ENCODE data around the gene RAB1A.

The RAB1A gene

GRCh38 chr2:65056215-65057053 is 73.5 kb downstream of the RAB1A start, which contains the start of gene CEP68:
CEP68 (plus strand) TSS chr2:65056416; CDS start chr2:65069445, 13,029 bp downstream.
- Mint-ChIP-seq H3K4me3 (peak within 1 kb of the TSS; percentile 96), H3K27ac (peak within 1 kb of the TSS; percentile 94), H3K36me3 (ENCODE audit: low read depth) (peaks cover 27% of the 10 kb centered on the region), H3K27me3 (no peaks in the 10 kb centered on the region), H3K4me1 (ENCODE audit: low read depth) (peaks cover 62% of the 10 kb centered on the region), H3K9me3 (no peaks in the 10 kb centered on the region)
- intact Hi-C loops (cut with micrococcal nuclease): loop anchor here (2.0 kb wide), 1 partner anchor 74 kb away; the partner anchor contains the start of gene RAB1A

DNA sequence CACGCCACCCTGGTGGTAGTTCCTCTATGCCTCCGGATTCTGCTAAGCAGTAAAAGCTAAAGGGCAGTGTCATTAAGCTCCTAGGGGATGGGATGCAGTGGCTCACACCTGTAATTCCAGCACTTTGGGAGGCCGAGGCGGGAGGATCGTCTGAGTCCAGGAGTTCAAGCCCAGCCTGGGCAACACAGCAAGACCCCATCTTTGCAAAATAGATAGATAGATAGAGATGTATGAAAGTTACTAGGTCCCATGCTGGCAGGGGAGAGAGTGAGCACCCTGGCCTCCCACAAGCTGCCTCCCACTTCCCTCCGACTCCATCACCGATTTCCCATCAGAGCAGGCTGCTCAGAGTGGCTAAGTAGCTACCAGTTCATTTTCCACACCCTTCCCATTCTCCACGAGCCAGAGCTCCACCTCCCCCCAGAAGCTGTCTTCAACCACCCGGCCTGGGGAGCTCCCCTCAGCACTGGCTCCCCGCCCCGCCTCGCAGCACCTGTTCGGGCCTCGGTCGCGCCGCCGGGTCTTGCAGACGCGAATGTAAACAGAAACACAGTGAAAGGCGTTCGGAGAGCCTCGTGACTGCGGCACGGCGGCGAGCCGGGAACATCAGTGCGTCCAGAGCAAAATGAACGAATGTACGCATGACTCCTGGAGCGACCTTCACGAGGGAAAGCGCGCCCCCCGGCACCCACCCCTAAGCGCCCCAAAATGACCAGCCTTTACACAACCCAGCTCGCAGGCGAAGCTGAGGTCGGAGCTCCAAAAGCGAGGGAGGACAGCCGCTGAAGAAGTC is 74.3 kb downstream of the RAB1A start:
- Mint-ChIP-seq H3K9me3 (no peaks in the 10 kb centered on the region), H3K4me3 (peak overlapping the region; percentile 96), H3K36me3 (ENCODE audit: low read depth) (peaks cover 35% of the 10 kb centered on the region), H3K27ac (peak overlapping the region; percentile 94), H3K4me1 (ENCODE audit: low read depth) (peaks cover 63% of the 10 kb centered on the region), H3K27me3 (no peaks in the 10 kb centered on the region)
- intact Hi-C loops (cut with micrococcal nuclease): loop anchor here (1.0 to 2.0 kb wide), 2 partner anchors 10 to 75 kb away; partner anchors contain the start of gene RAB1A

DNA sequence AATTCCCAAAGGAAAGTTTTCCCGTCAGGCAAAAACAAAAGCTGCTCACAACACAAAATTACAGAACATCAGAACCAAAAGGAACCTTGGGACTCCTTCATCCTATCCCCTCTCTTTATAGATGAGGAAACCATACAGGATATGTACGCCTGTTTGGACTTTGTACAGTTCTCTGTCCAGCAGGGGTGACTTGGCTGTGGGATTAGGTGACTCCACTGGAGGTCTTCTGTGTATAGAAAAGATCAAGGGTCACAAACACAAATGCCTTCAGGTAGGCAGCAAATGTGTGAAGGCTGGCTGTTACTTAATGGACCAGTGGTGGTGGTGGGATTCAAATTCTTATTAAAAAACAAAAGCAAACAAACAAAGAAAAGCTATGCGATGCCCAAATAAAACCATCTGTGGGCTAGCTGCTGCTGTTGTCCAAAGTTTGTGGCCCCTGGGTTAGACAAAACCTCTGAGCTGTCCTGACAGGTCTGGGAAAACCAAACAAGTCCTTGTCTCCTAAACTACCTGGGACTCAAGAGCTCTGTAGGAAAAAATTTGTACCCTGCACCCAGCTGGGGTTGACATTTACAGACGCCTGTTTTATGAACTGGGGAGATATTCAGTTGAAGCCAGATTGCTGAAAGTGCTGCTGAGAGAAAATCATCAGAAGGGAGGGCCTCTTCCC is 75.0 kb downstream of the RAB1A start:
- H3K4me3 Mint-ChIP-seq: peak overlapping the region; percentile 96
- peaks cover 39% of the 10 kb centered on the region for H3K36me3 Mint-ChIP-seq (ENCODE audit: low read depth)
- H3K9me3 Mint-ChIP-seq: no peaks in the 10 kb centered on the region
- H3K27ac Mint-ChIP-seq: peak overlapping the region; percentile 94
- peaks cover 63% of the 10 kb centered on the region for H3K4me1 Mint-ChIP-seq (ENCODE audit: low read depth)
- intact Hi-C loops (cut with micrococcal nuclease): loop anchor here (1.0 kb wide), 1 partner anchor 10 kb away; no protein-coding TSS in a partner anchor
- H3K27me3 Mint-ChIP-seq: no peaks in the 10 kb centered on the region

- peak overlapping the region; percentile 58 for H3K4me3 Mint-ChIP-seq
Measured at GRCh38 chr2:65053199-65053598, 76.7 kb downstream of the RAB1A start.

GRCh38 chr2:65050931-65051330 is 79.0 kb downstream of the RAB1A start:
- no peak overlapping the region for H3K4me3 Mint-ChIP-seq
- H3K27ac Mint-ChIP-seq: no peak overlapping the region
- peaks cover 18% of the 10 kb centered on the region for H3K9me3 Mint-ChIP-seq
- peaks cover 45% of the 10 kb centered on the region for H3K4me1 Mint-ChIP-seq (ENCODE audit: low read depth)
- H3K27me3 Mint-ChIP-seq: no peaks in the 10 kb centered on the region
- intact Hi-C loops (cut with micrococcal nuclease): no loop called here
- peaks cover 67% of the 10 kb centered on the region for H3K36me3 Mint-ChIP-seq (ENCODE audit: low read depth)

More at GRCh38 chr2:65053199-65053598, 76.7 kb downstream of the RAB1A start:
- peaks cover 52% of the 10 kb centered on the region for H3K36me3 Mint-ChIP-seq (ENCODE audit: low read depth)
- no peaks in the 10 kb centered on the region for H3K27me3 Mint-ChIP-seq
- intact Hi-C loops (cut with micrococcal nuclease): no loop called here
- peaks cover 59% of the 10 kb centered on the region for H3K4me1 Mint-ChIP-seq (ENCODE audit: low read depth)
- H3K27ac Mint-ChIP-seq: peak overlapping the region; percentile 94
- H3K9me3 Mint-ChIP-seq: peaks cover 11% of the 10 kb centered on the region

DNA sequence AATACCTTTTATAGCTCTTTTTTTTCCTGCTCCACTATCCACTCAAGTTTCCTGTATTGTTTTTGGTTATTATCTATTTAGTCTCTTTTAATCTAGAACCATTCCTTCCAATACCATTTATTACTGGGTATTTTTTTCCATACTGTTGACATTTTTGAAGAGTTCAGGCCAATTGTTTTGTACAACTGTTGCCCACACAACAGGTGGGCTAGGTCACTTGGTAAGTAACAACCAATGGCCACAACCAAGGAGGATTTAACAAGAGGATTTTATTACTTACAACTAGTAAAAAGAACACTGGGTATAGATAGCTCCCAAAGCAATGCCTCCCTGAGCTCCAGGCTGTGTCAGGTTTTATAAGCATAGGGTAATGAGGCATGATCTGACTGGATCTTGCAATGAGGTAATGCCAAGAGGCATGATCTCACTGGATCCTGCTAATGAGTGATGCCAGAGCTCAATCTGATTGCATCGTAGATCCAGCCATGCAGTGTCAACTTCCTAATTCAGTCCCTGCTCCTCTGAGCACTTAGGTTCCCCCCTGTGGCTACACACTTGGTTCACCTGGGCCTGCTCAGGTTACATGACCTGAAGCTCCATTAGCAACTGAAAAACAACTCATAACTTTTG is 80.8 kb downstream of the RAB1A start:
- peaks cover 76% of the 10 kb centered on the region for H3K36me3 Mint-ChIP-seq (ENCODE audit: low read depth)
- no peak overlapping the region for H3K27ac Mint-ChIP-seq
- no peaks in the 10 kb centered on the region for H3K27me3 Mint-ChIP-seq
- intact Hi-C loops (cut with micrococcal nuclease): no loop called here
- H3K4me3 Mint-ChIP-seq: no peak overlapping the region
- peaks cover 29% of the 10 kb centered on the region for H3K4me1 Mint-ChIP-seq (ENCODE audit: low read depth)
- peaks cover 35% of the 10 kb centered on the region for H3K9me3 Mint-ChIP-seq

GRCh38 chr2:65046633-65047407 is 83.1 kb downstream of the RAB1A start:
- intact Hi-C loops (cut with micrococcal nuclease): no loop called here
- H3K36me3 Mint-ChIP-seq (ENCODE audit: low read depth): peaks cover 91% of the 10 kb centered on the region
- peaks cover 41% of the 10 kb centered on the region for H3K9me3 Mint-ChIP-seq
- H3K27me3 Mint-ChIP-seq: no peaks in the 10 kb centered on the region
- H3K4me1 Mint-ChIP-seq (ENCODE audit: low read depth): peaks cover 8% of the 10 kb centered on the region
- no peak overlapping the region for H3K27ac Mint-ChIP-seq
- no peak overlapping the region for H3K4me3 Mint-ChIP-seq

- no peaks in the 10 kb centered on the region for H3K27me3 Mint-ChIP-seq
- peaks cover 90% of the 10 kb centered on the region for H3K36me3 Mint-ChIP-seq (ENCODE audit: low read depth)
- H3K9me3 Mint-ChIP-seq: peaks cover 41% of the 10 kb centered on the region
- intact Hi-C loops (cut with micrococcal nuclease): no loop called here
- H3K4me3 Mint-ChIP-seq: no peak overlapping the region
- H3K27ac Mint-ChIP-seq: no peak overlapping the region
- H3K4me1 Mint-ChIP-seq (ENCODE audit: low read depth): peaks cover under 1% of the 10 kb centered on the region
Measured at GRCh38 chr2:65045651-65046050, 84.3 kb downstream of the RAB1A start.

- Mint-ChIP-seq H3K9me3 (peaks cover 40% of the 10 kb centered on the region), H3K36me3 (ENCODE audit: low read depth) (peaks cover 97% of the 10 kb centered on the region), H3K4me1 (ENCODE audit: low read depth) (peaks cover 12% of the 10 kb centered on the region), H3K4me3 (no peak overlapping the region), H3K27me3 (no peaks in the 10 kb centered on the region), H3K27ac (no peak overlapping the region)
- intact Hi-C loops (cut with micrococcal nuclease): no loop called here
Measured at GRCh38 chr2:65044097-65044735, 85.7 kb downstream of the RAB1A start.

DNA sequence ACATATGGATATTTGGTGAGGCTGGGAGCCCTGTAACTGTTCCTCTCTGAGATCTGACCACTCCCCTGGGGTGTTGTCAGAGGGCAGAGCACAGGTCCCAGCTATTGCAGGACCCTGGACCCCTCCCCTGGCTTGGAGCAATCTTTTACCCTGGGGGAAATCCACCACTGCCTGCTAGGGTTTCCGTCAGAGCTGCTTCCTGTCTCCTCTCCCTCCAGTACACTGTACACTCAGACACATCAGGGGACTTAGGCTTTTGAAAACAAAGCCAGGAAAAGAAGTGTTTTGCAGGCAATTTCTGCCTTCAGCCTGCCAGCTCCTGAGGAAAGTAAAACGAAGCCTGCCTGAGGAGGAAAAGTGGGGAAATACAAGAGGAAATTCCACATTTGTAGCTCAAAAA is 86.9 kb downstream of the RAB1A start:
- H3K4me3 Mint-ChIP-seq: no peak overlapping the region
- H3K27ac Mint-ChIP-seq: no peak overlapping the region
- peaks cover 12% of the 10 kb centered on the region for H3K4me1 Mint-ChIP-seq (ENCODE audit: low read depth)
- intact Hi-C loops (cut with micrococcal nuclease): no loop called here
- peaks cover 97% of the 10 kb centered on the region for H3K36me3 Mint-ChIP-seq (ENCODE audit: low read depth)
- H3K9me3 Mint-ChIP-seq: peaks cover 27% of the 10 kb centered on the region
- H3K27me3 Mint-ChIP-seq: no peaks in the 10 kb centered on the region

GRCh38 chr2:65040400-65041261 is 89.3 kb downstream of the RAB1A start:
- intact Hi-C loops (cut with micrococcal nuclease): loop anchor here (1.0 kb wide), 1 partner anchor 123 kb away; no protein-coding TSS in a partner anchor
- peaks cover 21% of the 10 kb centered on the region for H3K9me3 Mint-ChIP-seq
- H3K4me1 Mint-ChIP-seq (ENCODE audit: low read depth): peaks cover 12% of the 10 kb centered on the region
- no peak overlapping the region for H3K27ac Mint-ChIP-seq
- H3K4me3 Mint-ChIP-seq: peak overlapping the region; percentile 50
- peaks cover 97% of the 10 kb centered on the region for H3K36me3 Mint-ChIP-seq (ENCODE audit: low read depth)
- no peaks in the 10 kb centered on the region for H3K27me3 Mint-ChIP-seq

Data from dendritic cell treated with granulocyte-macrophage colony-stimulating factor and Interleukin-4, amounts not matched to agents 40 ng/mL and 50 ng/mL, for 4 days (primary cell).